CD4-positive, alpha-beta T cell (primary cell): ENCODE data around the gene CYB561A3. TPM values are rescaled to one million over a fixed set of nuclear protein-coding genes. Genes with fewer than 3 reads are reported as not detected.
A peak's percentile ranks its signal among the peaks of the same experiment; 100 is the strongest.
"Not testable (repeated sequence)": the region's sequence is repeated elsewhere in the genome, so short reads cannot be mapped to it uniquely, and the experiment has no call there.

Experiments
- ATAC-seq: fragments of 200-7000 bp; cut with Tn5 transposase; one replicate; pipeline ENCODE4 v1.10.0; 2022; ENCODE audit warnings: mild to moderate bottlenecking; ENCODE audit not compliant: poor library complexity
- CTCF ChIA-PET: fragments of 350-600 bp; sonication (Branson Sonifier 250); formaldehyde crosslinking; loops from one replicate; lab custom pipeline; 2021; ENCODE audit warnings: antibody characterized with exemption, inconsistent platforms; lab: Charles Lee
- POLR2A ChIA-PET: fragments of 350-600 bp; sonication (Branson Sonifier 250); formaldehyde crosslinking; loops from one replicate; lab custom pipeline; 2021; ENCODE audit warnings: antibody characterized with exemption, inconsistent platforms; lab: Charles Lee
- DNase-seq, 14 experiments: peaks; one replicate each; pipeline ENCODE4 v3.0.0-alpha.2; 2013 to 2020; ENCODE audit warnings: mixed read lengths in 2 of 14
- H3K27ac ChIP-seq, 2 donors: one replicate each; pipeline versions ENCODE4 v1.5.1 to v1.7.0; 2013; ENCODE audit warnings: low read length in 2 of 2, low read depth in 1 of 2, mild to moderate bottlenecking in 1 of 2
- H3K27me3 ChIP-seq, 2 experiments: 1 replicate in 1 of 2; 2 replicates in 1 of 2; pipeline versions ENCODE4 v1.6.1 to v1.7.0; 2013; ENCODE audit warnings: low read length in 2 of 2, control low read depth in 1 of 2, mild to moderate bottlenecking in 1 of 2, moderate library complexity in 1 of 2; ENCODE audit not compliant: insufficient read depth in 2 of 2, control insufficient read depth in 1 of 2
- H3K36me3 ChIP-seq: one replicate; pipeline ENCODE4 v1.6.1; 2013; ENCODE audit warnings: low read length, control low read depth; ENCODE audit not compliant: insufficient read depth
- H3K4me1 ChIP-seq: one replicate; pipeline ENCODE4 v1.6.1; 2013; ENCODE audit warnings: low read length, control low read depth; ENCODE audit not compliant: insufficient read depth
- H3K4me3 ChIP-seq: one replicate; pipeline ENCODE4 v1.5.1; 2013; ENCODE audit warnings: mild to moderate bottlenecking, low read length, moderate library complexity
- H3K9me3 ChIP-seq, 2 experiments: 1 replicate in 1 of 2; 2 replicates in 1 of 2; pipeline versions ENCODE4 v1.6.1 to v1.7.0; 2013; ENCODE audit warnings: low read length in 2 of 2, mild to moderate bottlenecking in 2 of 2, control low read depth in 1 of 2, moderate library complexity in 1 of 2; ENCODE audit not compliant: control insufficient read depth in 1 of 2, insufficient read depth in 1 of 2
- H3K27ac Mint-ChIP-seq: one replicate; pipeline ENCODE4 v1.8.0; 2020; ENCODE audit warnings: mixed read lengths
- H3K27me3 Mint-ChIP-seq: one replicate; pipeline ENCODE4 v1.8.0; 2021; ENCODE audit warnings: mixed read lengths
- H3K36me3 Mint-ChIP-seq: one replicate; pipeline ENCODE4 v1.8.0; 2021; ENCODE audit warnings: low read depth, mixed read lengths
- H3K4me1 Mint-ChIP-seq: one replicate; pipeline ENCODE4 v1.8.0; 2021; ENCODE audit warnings: low read depth, mixed read lengths
- H3K4me3 Mint-ChIP-seq: one replicate; pipeline ENCODE4 v1.8.0; 2020; ENCODE audit warnings: mild to moderate bottlenecking, mixed read lengths
- H3K9me3 Mint-ChIP-seq: one replicate; pipeline ENCODE4 v1.8.0; 2020; ENCODE audit warnings: mixed read lengths
- intact Hi-C, 2 experiments: fragments of 100-400 bp; cut with DNase I in 1 of 2; cut with micrococcal nuclease in 1 of 2; formaldehyde crosslinking; loops; one replicate each; pipeline versions ENCODE4 v1.15.1 to v1.9.0; 2023 to 2025; cut with DNase I, micrococcal nuclease
- total RNA-seq, 174 experiments: library from RNA in 2 of 174; stranded (reverse) in 2 of 174; gene quantifications; one replicate each; pipeline ENCODE4 v1.2.3 and lab custom pipeline; 2021 to 2026
- TF ChIP-seq, protein P1 (sequence below): fragments of 200-600 bp; IDR thresholded peaks from one replicate; pipeline ENCODE4 v1.8.0; 2022; ENCODE audit warnings: antibody characterized with exemption, mild to moderate bottlenecking

CYB561A3 gene
- total RNA-seq, 2 experiments from 2014 or later, result 24.4 to 25.8 TPM

DNA sequence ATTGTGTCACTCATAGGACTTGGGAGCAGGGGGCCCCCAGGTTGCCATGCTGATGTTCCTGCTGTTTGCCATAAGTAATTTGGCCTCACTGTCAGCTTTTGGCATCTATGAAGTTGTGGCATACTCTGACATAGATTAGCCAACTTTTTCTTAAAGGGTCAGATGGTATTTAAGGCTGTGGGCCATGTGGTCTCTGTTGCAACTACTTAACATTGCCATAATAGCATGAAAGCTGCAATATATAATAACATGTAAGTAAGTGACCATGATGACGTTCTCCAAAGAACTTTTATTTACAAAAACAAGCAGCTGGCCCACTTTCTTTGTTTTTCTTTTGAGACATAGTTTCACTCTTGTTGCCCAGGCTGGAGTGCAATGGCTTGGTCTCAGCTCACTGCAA is 28.5 kb upstream of the CYB561A3 start:
- intact Hi-C loops, result loop anchor here (5.0 to 10.0 kb wide), 2 partner anchors 37 to 135 kb away; partner anchors contain the start of gene CPSF7 (in 2 of the 2)
- Histone ChIP-seq H3K4me1 (peaks cover 34% of the 10 kb centered on the region), H3K36me3 (peaks cover 5% of the 10 kb centered on the region), H3K27ac (no peak overlapping the region), H3K27me3 (no peaks in the 10 kb centered on the region), H3K9me3 (no peaks in the 10 kb centered on the region), H3K4me3 (no peak overlapping the region)
- peak overlapping the region; percentile 30 for H3K4me3 Mint-ChIP-seq
- no peak overlapping the region for H3K27ac Mint-ChIP-seq
- DNase-seq (no peak), ATAC-seq (no peak)
- ChIA-PET POLR2A (interaction anchor here (4.0 kb wide), 1 partner anchor 28 kb away, joined by 44 read pairs; the partner anchor contains the start of genes CYB561A3 and TMEM138), CTCF (interaction anchor here (1.1 kb wide), 1 partner anchor 54 kb away, joined by 7 read pairs; no protein-coding TSS in a partner anchor)
- TF ChIP-seq, protein P1, sequence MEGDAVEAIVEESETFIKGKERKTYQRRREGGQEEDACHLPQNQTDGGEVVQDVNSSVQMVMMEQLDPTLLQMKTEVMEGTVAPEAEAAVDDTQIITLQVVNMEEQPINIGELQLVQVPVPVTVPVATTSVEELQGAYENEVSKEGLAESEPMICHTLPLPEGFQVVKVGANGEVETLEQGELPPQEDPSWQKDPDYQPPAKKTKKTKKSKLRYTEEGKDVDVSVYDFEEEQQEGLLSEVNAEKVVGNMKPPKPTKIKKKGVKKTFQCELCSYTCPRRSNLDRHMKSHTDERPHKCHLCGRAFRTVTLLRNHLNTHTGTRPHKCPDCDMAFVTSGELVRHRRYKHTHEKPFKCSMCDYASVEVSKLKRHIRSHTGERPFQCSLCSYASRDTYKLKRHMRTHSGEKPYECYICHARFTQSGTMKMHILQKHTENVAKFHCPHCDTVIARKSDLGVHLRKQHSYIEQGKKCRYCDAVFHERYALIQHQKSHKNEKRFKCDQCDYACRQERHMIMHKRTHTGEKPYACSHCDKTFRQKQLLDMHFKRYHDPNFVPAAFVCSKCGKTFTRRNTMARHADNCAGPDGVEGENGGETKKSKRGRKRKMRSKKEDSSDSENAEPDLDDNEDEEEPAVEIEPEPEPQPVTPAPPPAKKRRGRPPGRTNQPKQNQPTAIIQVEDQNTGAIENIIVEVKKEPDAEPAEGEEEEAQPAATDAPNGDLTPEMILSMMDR, result no peak
- peaks cover 30% of the 10 kb centered on the region for H3K4me1 Mint-ChIP-seq
- peaks cover 13% of the 10 kb centered on the region for H3K36me3 Mint-ChIP-seq
- H3K27me3 Mint-ChIP-seq, result no peaks in the 10 kb centered on the region
- H3K9me3 Mint-ChIP-seq, result no peaks in the 10 kb centered on the region

DNA sequence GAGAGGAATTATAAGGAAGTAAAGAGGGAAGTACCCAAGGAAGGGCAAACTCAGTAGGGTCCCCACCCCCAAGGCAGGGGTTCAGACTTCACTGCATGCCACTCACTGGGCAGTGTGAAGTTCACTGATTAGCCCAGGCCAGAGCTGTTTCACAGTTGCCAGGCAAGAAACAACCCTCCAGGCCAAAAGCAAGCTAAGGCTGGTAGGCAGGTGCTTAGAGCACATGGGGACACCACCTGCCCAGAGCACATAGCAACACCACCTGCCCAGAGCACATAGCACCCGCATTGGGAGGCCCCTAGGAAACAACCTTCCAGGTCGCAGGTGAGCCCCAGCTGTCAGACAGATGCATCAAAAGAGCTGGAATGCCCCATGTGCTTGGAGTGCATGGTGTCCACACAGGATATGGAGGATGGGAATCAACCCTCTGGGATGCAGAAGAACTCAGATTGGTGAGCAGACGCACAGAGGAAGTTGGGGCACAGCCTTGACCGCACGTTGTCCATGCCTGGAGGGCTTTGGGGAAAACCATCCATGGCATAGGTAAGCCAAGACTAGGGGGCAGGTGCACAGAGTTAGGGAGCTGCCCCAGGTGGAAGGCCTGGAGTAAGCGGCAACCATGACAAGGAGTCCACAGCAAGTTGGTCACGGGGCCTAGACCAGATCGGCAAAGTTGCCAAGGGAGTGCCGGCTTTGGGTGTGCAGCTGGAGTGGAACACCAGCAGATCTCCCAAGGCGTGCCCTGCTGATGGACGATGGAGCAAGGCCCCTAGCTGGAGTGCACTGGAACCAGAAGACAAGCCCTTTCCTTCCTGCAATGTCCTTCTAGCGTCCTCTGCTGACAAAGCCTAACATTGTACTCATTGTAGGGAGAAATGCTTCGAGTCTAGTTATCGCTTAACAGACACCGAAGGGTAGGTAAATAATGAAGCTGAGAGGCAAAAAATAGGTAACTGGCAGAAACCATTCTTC is 22.9 kb upstream of the CYB561A3 start:
- Mint-ChIP-seq H3K9me3 (no peaks in the 10 kb centered on the region), H3K36me3 (peaks cover 4% of the 10 kb centered on the region), H3K4me1 (peaks cover 7% of the 10 kb centered on the region), H3K27ac (no peak overlapping the region), H3K27me3 (no peaks in the 10 kb centered on the region), H3K4me3 (no peak overlapping the region)
- Histone ChIP-seq H3K27ac (no peak overlapping the region), H3K4me3 (no peak overlapping the region), H3K27me3 (no peaks in the 10 kb centered on the region), H3K36me3 (no peaks in the 10 kb centered on the region), H3K9me3 (no peaks in the 10 kb centered on the region), H3K4me1 (peaks cover 6% of the 10 kb centered on the region)
- intact Hi-C loops, result loop anchor here (1.0 to 2.0 kb wide), 3 partner anchors 48 to 554 kb away; no protein-coding TSS in a partner anchor
- ATAC-seq (no peak), DNase-seq (no peak)
- CTCF ChIA-PET, result interaction anchor here (0.6 to 9.3 kb wide), 11 partner anchors 10 to 554 kb away, joined by 3 to 173 read pairs (median 6); partner anchors contain the start of genes CYB561A3 and TMEM138
- POLR2A ChIA-PET, result interaction anchor here (2.9 to 3.2 kb wide), 3 partner anchors 23 to 51 kb away, joined by 20 to 43 read pairs (median 26); partner anchors contain the start of genes CYB561A3, DDB1, TKFC and TMEM138
- TF ChIP-seq, protein P1, result no peak

DNA sequence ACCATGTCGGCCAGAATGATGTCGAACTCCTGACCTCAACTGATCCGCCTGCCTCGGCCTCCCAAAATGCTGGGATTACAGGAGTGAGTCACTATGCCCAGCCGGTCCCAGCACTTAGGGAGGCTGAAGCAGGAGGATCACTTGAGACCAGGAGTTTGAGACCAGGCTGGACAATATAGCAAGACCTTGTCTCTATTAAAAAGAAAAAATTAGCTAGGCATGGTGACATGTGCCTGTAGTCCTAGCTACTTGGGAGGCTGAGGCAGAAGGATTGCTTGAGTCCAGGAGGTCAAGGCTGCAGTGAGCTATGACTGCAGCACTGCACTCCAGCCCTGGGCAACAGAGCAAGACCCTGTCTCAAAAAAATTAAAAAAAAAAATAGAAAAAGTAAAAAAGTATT is 22.2 kb upstream of the CYB561A3 start:
- not testable (repeated sequence) for H3K9me3 Mint-ChIP-seq, H3K9me3 ChIP-seq, DNase-seq, H3K27ac Mint-ChIP-seq, H3K4me1 ChIP-seq, H3K27ac ChIP-seq, H3K36me3 ChIP-seq, H3K4me3 ChIP-seq, ATAC-seq, H3K4me3 Mint-ChIP-seq, H3K4me1 Mint-ChIP-seq, H3K27me3 Mint-ChIP-seq, H3K36me3 Mint-ChIP-seq, H3K27me3 ChIP-seq
- CTCF ChIA-PET, result interaction anchor here (2.5 to 9.3 kb wide), 2 partner anchors 17 to 48 kb away, joined by 11 to 173 read pairs; no protein-coding TSS in a partner anchor
- intact Hi-C loops, result loop anchor here in 1 of 2 experiments (2.0 kb wide), 1 partner anchor 553 kb away; no protein-coding TSS in a partner anchor
- POLR2A ChIA-PET, result interaction anchor here (2.9 to 3.2 kb wide), 3 partner anchors 22 to 50 kb away, joined by 20 to 43 read pairs (median 26); partner anchors contain the start of genes CYB561A3, DDB1, TKFC and TMEM138
